Measurements from ENCODE around the gene PLXND1.

- TF ChIP-seq, protein P1, sequence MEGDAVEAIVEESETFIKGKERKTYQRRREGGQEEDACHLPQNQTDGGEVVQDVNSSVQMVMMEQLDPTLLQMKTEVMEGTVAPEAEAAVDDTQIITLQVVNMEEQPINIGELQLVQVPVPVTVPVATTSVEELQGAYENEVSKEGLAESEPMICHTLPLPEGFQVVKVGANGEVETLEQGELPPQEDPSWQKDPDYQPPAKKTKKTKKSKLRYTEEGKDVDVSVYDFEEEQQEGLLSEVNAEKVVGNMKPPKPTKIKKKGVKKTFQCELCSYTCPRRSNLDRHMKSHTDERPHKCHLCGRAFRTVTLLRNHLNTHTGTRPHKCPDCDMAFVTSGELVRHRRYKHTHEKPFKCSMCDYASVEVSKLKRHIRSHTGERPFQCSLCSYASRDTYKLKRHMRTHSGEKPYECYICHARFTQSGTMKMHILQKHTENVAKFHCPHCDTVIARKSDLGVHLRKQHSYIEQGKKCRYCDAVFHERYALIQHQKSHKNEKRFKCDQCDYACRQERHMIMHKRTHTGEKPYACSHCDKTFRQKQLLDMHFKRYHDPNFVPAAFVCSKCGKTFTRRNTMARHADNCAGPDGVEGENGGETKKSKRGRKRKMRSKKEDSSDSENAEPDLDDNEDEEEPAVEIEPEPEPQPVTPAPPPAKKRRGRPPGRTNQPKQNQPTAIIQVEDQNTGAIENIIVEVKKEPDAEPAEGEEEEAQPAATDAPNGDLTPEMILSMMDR (IDR thresholded peaks at IDR 0.05), result no peak
- TF ChIP-seq POLR2A (IDR thresholded peaks at IDR 0.05; ENCODE audit: low read depth) (no peak), POLR2AphosphoS5 (IDR thresholded peaks at IDR 0.05) (no peak)
These were observed 87.0 kb downstream of the PLXND1 start for GRCh38 chr3:129519449-129519848.
